Stimulated activated CD8-positive, alpha-beta memory T cell treated with anti-CD3 and anti-CD28 coated beads, Interleukin-7, amount 100 ng/mL, for 1 hour (primary cell): ENCODE results near the gene SPNS3.

Experiments
- DNase-seq, 2 donors: peaks; one replicate each; pipeline ENCODE4 v3.0.0-alpha.2; 2020; ENCODE audit warnings: low read depth in 2 of 2

Gene SPNS3

GRCh38 chr17:4426499-4427208 is 7.1 kb upstream of the SPNS3 start:
- no peak for DNase-seq

- no peak for DNase-seq
These were observed 6.2 kb upstream of the SPNS3 start for GRCh38 chr17:4427505-4427904.

GRCh38 chr17:4436381-4436780 is 2.6 kb downstream of the SPNS3 start:
- DNase-seq, result no peak

GRCh38 chr17:4436846-4437245 is 3.1 kb downstream of the SPNS3 start:
- no peak for DNase-seq

- DNase-seq, result no peak
These were observed 4.6 kb downstream of the SPNS3 start for GRCh38 chr17:4438162-4438944.

GRCh38 chr17:4440021-4440420 is 6.3 kb downstream of the SPNS3 start:
- no peak for DNase-seq

- DNase-seq, result no peak
These were observed 7.2 kb downstream of the SPNS3 start for GRCh38 chr17:4440690-4441686.

- no peak for DNase-seq
These were observed 8.8 kb downstream of the SPNS3 start for GRCh38 chr17:4442582-4442981.

GRCh38 chr17:4443476-4443875 is 9.7 kb downstream of the SPNS3 start:
- no peak for DNase-seq

GRCh38 chr17:4444782-4445473 is 11.2 kb downstream of the SPNS3 start:
- DNase-seq, result no peak

GRCh38 chr17:4445731-4446130 is 12.0 kb downstream of the SPNS3 start:
- no peak for DNase-seq

- no peak for DNase-seq
These were observed 12.8 kb downstream of the SPNS3 start for GRCh38 chr17:4446326-4447071.

- no peak for DNase-seq
These were observed 14.6 kb downstream of the SPNS3 start for GRCh38 chr17:4448197-4448980.

- no peak for DNase-seq
These were observed 16.0 kb downstream of the SPNS3 start for GRCh38 chr17:4449736-4450135.

GRCh38 chr17:4450710-4451316 is 17.1 kb downstream of the SPNS3 start:
- no peak for DNase-seq

- DNase-seq, result no peak
These were observed 20.3 kb downstream of the SPNS3 start for GRCh38 chr17:4453812-4454591.

GRCh38 chr17:4460661-4461060 is 26.9 kb downstream of the SPNS3 start:
- no peak for DNase-seq

- no peak for DNase-seq
These were observed 30.2 kb downstream of the SPNS3 start for GRCh38 chr17:4463818-4464476.
